HG03469 (cell line): Measurements from ENCODE around the gene AMBP.
"Not testable (repeated sequence)": the region's sequence is repeated elsewhere in the genome, so short reads cannot be mapped to it uniquely, and the experiment has no call there.

Source experiments
- ATAC-seq: cut with Tn5 transposase; IDR thresholded peaks from one replicate; pipeline ENCODE4 v1.9.1; 2021; ENCODE audit warnings: mild to moderate bottlenecking, moderate library complexity, moderate number of reproducible peaks; ENCODE audit not compliant: unreplicated experiment

The AMBP gene

DNA sequence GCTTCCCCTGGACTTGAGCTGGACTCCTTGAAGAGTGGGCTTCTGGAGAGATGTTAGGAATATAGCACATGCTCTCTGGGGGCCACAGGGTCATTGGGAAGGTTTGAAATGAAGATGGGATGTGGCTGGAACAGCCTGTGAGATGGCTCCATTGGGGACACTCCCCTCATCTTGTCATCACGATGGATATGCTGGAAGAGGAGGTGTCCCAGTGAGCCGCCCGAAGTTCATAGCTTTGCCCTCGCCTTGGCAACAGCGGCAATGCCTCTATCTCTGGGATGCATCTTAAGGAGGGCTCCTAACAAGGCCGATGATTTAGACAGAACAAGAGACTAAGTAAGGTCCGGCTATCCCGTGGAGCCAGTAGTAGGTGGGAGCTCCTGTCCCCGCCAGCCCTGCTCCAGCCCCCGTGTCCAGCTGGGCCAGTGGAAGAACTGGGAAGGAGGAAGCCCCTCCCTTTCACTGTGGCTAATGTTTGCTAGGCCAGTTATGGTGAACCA lies 23.9 kb downstream of the AMBP start:
- no peak for ATAC-seq

DNA sequence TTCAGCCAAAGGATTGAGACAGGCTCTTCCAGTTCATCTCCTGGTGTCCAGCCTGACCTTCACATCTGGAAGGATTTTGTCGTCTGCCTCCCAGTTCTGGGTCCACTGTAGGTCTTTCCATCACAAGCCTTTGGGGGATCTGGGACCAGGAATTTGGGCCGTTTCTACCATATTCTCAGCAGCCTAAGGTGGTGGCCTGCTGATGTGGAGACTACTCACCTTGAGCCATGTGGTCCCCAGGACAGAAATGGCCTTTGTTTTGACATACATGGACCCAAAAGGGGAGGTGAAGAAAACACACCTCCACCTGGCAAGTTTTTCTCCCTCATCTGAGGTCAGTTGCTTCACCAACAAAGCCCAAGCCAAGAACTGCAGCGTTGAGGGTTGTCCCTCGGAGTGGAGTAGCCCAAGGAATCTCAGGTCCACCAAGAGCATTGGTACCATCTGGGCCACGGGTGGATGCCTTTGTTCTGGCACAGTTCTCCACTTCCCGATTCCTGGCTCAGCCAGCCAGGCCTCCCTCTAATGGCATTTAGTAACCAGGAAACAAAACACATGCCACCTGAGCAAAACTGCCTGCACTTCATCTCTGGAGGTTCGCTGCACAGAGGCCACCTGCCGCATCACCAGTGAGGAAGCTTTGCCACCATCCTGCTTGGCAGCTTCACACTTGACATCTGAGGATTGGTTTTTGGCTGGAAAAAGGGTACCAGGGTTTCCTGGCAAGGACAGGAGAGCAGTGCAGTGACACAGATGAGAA lies 24.7 kb downstream of the AMBP start:
- ATAC-seq = no peak

DNA sequence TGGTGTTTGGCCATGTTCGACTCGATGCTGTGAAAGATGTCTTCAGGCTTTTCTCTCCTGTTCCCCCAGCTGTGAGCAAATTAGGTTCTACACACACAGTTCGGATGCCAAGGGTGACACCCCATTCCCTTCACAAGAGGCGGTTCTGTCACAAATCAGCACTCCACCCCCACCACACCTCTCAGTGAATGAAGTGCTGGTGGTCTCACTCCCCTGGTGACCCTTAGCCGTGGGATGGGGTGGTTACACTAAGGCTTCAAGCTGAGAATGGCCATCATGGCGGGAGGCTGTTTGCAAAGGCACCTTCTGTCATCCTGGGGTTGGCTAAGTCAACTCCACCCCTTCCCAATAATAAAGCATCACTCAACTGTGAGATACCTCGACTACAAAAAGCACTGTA lies 26.4 kb downstream of the AMBP start:
- ATAC-seq = no peak

DNA sequence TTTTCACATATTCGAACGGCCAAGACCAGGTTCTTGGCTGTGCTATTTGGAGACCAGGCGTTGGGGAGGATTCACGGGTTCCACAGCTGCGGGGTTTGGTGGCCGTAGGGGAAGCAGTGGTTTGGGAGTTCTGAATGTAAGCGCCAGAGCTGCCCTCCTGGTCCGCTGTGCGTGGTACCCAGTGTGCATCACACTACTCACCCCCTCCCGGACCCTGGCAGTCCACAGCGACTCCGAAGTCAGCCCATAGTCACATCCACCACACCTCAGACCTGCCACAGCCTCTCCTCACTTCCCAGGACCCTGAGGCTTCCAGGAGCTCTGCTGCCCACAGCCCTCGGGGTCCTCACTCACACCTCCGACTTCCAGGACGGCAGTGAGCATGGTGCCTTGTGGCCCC lies 26.8 kb downstream of the AMBP start:
- no peak for ATAC-seq

DNA sequence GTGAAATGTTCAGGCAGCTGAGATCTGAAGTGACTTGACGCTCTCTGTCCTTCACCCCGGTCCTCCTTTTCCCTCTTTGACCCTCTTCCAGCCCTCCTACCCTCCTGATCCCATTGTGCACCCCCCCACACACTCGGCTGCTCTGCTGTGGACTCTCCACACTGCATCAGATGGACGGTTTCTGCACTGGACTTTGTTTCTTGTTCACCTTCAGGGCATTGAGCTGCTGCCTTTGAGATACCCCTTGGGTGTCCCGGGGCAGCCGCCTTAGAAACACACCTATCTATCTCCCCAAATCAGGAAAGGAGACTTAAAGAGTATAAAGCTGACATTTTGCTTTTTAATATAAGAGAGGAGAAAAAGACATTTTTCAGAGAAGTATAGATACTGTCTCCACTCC lies 27.5 kb downstream of the AMBP start:
- no peak for ATAC-seq

DNA sequence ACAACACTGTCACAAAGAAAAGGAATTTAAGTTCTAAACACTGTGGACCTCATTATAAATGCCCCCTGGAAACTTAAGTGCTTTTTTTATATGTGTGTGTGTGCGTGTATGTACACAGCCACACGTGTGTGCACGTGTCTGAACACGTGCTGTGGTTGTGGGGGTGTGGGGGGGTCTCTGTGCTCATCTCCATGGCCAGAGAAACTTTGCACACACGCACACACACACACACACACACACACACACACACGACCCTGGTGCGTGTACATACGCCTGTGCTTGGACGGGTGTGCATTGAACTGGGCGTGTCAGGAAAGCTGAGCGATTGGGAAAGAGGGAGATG lies 27.9 kb downstream of the AMBP start:
- no peak for ATAC-seq

DNA sequence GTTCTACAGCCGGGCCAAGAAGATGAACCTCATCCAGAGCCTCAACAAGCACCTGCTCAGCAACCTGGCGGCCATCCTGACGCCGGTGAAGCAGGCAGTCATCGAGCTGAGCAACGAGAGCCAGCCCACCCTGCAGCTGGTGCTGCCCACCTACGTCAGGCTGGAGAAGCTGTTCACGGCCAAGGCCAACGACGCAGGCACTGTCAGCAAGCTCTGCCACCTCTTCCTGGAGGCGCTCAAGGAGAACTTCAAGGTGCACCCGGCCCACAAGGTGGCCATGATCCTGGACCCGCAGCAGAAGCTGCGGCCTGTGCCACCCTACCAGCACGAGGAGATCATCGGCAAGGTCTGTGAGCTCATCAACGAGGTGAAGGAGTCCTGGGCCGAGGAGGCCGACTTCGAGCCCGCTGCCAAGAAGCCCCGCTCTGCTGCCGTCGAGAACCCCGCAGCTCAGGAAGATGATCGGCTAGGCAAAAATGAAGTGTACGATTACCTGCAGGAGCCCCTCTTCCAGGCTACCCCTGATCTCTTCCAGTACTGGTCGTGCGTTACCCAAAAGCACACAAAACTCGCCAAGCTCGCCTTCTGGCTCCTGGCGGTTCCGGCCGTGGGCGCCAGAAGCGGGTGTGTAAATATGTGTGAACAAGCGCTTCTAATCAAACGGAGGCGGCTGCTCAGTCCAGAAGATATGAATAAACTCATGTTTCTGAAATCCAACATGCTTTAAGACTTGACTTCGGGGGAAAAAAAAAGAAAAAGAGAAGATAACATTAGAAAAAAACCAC lies 28.5 kb downstream of the AMBP start:
- no peak for ATAC-seq

DNA sequence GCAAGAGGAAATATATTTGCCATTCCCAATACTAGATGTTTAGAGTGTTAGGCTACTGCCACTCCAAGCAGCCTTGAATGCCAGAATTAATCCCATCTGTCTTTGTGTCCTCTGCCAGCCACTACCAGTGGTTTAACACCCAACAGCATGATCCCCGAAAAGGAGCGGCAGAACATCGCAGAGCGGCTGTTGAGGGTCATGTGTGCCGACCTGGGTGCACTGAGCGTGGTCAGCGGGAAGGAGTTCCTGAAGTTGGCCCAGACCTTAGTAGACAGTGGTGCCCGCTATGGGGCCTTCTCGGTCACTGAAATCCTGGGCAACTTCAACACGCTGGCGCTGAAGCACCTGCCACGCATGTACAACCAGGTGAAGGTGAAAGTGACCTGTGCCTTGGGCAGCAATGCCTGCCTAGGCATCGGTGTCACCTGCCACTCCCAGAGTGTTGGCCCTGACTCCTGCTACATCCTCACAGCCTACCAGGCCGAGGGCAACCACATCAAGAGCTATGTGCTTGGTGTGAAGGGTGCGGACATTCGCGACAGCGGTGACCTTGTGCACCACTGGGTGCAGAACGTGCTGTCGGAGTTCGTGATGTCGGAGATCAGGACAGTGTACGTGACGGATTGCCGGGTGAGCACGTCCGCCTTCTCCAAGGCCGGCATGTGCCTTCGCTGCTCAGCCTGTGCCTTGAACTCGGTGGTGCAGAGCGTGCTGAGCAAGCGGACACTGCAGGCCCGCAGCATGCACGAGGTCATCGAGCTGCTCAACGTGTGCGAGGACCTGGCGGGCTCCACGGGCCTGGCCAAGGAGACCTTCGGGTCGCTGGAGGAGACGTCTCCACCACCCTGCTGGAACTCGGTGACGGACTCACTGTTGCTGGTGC lies 29.3 kb downstream of the AMBP start:
- ATAC-seq = no peak

DNA sequence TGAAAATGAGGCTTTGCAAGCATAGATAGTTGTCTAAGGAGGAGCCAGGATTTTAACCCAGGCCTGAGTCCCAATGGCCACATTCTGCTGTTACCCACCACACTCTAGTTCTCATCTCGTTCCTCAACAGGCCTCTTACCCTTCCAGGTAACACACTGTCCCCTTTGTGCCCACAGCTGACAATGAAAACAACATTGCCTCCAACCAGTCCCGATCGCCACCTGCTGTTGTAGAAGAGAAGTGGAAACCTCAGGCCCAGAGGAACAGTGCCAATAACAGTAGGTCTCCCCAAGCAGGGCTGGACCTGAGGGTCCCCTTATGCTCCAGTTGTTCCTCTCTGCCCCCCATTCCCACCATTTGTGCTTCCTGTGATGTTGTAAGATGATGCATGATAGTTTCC lies 30.4 kb downstream of the AMBP start:
- no peak for ATAC-seq

DNA sequence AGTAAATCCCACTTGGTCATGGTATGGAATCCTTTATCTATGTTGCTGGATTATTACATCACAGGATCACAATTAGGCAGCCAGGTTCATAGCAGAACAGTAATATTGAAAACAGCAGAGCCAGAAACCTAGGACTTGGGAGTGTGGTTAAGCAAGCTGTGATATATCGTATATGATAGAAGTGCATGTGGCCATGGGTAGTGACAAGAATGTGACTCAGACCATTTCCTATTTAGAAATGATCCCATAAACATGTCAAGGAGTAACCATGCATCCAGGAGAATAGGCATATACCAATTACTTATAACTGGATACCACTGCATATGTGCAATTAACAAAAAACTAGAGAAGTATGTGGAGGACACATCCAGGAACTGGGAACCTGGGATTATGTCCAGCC lies 31.2 kb downstream of the AMBP start:
- no peak for ATAC-seq

DNA sequence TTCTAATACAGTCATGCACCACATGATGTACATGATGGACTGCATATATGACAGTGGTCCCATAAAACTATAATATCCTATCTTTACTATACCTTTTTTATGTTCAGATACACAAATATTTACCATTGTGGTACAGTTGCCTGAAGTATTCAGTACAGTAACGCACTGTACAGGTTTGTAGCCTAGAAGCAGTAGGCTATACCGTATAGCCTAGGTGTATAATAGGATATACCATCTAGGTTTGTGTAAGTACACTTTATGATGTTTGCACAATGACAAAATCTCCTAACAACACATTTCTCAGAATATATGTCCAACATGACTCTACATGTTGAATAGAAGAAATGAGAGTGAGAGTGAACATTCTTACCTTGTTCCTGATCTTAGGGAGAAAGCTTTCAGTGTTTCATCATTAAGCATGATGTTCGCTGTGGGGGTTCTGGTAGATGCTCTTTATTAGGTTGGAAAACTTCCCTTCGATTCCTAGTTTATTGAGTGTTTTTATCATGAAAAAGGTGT lies 31.8 kb downstream of the AMBP start:
- no peak for ATAC-seq

DNA sequence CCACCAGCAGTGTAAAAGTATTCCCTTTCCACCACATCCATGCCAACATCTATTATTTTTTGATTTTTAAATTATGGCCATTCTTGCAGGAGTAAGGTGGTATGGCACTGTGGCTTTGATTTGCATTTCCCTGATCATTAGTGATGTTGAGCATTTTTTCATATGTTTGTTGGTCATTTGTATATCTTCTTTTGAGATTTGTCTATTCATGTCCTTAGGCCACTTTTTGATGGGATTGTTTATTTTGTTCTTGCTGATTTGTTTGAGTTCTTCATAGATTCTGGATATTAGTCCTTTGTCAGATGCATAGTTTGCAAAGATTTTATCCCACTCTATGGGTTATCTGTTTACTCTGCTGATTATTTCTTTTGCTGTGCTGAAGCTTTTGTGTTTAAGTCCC lies 34.4 kb downstream of the AMBP start:
- ATAC-seq = not testable (repeated sequence)

DNA sequence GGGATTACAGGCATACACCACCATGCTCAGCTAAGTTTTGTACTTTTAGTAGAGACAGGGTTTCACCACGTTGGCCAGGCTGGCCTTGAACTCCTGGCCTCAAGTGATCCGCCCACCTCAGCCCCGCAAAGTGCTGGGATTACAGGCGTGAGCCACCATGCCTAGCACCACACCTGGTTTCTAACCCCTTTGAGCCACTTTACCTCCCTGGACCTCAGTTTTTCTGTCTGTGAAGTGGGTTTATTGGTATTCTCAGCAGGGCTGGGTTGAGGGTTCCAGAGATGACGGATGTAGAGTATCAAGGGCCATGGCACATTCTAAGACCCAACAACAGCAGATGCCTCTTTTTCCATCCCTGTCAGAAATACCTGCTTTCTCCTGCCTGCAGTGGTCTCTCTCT lies 38.6 kb downstream of the AMBP start:
- no peak for ATAC-seq

DNA sequence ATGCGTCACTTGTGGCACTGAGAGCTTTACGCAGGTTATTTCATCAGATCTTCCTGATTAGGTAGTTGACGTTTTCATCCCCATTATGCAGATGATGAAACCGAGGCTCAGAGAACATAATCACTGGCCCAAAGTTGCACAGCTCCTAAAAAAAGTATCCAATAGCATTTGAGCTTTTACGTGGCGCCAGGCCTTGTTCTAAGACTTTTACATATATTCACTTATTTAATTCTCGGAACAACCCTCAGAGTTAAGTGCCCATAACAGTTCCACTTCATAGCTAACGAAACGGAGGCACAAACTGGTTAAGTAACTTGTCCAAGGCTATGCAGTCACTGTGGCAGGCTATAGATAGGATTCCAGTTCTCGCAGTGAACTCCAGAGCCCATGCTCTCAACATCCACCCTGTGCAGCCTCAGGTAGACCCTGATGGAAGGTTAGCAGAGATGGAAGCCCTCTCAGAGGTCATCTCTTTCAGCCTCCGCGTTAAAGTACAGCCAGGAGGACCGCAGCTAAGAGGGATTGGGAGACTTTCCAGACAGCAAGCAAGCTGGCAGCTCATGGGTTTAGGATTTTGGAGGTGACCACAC lies 39.3 kb downstream of the AMBP start:
- no peak for ATAC-seq

DNA sequence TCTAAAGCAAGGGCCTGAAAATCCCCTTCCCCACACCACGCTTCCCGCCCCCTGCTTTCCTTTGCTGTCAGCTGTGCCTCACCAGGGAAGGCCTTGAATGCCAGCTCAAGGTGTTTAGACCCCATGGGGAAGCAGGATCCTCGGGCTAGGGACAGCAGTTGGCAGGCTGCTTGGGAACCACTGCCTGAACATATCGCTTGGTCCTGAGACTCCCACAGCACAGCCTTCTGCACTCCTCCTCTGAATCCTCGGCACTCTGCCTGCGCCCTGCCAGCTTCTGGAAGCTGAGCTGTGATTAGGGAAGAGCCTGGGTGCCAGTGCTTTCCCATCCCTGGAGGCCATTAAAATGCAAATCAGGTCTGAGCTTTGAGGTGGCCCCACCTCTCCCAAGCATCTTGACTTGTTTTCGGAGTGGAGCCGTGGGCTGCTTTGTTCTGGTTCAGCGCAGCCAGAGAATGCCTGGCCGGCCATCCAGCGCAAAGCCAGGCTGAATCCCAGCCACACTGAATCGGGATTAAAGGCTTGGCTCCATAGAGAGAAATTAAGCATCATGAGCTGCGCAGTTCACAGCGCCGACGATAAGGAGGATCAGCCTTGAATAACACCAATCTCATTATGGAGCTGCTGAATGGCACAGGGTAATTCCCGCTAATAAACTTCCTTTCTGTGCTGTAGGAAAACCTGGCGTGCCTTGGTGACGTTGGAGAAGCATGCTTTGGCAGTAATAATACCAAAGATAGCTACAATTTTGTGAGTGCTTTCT lies 40.0 kb downstream of the AMBP start:
- no peak for ATAC-seq

DNA sequence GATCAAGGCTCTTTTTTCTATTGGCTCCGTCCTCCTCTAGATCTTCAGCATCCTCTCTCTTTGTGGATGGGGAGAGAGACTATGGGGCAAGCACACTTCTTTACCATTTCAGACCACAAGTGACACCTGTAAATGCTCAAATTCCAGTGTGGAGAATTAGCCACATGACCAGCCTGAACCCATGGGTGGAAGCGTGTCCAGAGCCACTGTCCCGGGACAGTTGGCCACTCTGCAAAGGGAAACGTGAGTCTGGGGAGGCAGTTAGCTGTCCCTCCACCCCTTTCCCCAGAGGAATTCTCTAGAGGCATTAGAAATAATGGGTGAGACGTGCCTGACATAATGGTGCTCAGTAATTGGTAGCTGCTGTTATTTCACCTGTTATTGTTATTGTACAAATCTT lies 40.9 kb downstream of the AMBP start:
- no peak for ATAC-seq

DNA sequence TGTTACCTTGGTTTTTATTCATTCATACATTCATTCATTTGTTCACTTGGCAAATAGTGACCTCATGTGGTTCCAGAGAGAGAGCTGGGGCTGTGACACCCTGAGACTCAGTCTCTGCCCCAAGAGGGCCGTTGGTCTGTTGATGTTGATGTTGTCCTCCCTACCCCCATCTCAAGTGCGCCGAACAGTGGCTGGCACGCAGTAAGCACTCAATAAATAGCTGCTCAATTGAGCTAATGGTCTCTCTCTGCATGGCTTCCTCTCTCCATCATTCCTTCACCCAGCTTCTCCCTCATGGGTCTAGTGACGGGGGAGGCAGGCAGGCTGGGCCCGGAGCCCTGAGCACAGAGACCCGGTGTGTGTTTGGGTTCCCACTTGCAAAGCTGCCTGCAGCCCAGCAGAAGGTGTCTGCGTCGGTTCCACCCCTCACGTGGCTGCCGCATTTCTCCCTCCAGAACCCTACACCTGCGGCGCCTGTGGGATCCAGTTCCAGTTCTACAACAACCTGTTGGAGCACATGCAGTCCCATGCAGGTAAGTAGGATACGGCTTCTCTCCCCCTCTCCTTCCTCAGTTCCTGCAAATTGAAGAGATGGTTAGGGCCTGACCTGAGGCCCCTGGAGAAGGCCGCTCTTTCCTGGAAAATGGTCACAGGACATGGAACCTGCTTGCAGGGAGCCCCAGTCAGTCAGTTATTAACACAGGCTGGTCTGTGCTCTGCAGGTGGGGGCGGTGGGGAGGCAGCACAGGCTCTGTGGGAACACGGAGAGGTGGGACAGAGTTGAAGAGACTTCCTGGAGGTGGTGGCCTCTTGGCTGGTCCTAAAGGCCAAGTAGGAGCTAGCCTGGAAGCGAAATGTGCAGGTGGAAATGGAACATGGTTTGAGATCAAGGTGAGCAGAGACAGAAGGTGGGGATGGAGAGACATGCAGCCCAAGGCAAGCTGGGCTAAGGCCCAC lies 42.0 kb downstream of the AMBP start:
- no peak for ATAC-seq

DNA sequence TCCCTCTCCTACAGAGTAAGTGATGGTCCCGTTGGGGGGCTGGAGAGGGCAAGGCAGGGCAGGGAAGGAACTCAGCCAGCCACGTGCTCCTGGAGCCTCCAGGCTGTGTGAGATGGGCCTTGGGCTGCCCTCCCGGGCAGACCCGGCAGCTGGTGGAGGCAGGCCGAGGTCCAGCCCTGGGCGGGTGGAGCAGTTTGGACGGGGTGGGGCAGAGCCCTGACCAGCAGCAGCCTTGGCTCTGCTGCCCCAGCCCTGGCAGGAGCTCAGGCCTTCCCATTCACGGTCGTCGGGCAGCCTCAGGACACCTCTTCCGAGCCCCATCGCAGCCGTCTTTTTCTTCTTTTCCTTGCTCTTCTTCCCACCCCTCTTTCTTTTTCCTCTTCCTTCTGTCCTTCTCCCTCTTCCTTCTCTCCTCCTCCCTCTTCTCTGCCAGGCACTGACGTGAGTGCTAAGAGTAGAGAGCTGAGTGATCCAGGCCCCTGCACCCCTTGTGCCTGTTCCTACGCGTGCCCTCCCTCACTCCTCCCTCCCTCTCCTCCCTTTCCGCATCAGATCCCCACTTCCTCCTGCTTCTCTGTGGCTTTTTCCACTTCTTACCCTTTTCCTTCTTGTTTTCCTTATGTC lies 42.8 kb downstream of the AMBP start:
- ATAC-seq = no peak
